HL-60 (cell line): ENCODE results near the gene TMEM134.
"Not testable (repeated sequence)": the region's sequence is repeated elsewhere in the genome, so short reads cannot be mapped to it uniquely, and the experiment has no call there.

Experiments
- DNase-seq, 2 experiments: peaks; one replicate each; pipeline ENCODE4 v3.0.0-alpha.2; 2010 to 2020; ENCODE audit warnings: low read depth in 1 of 2, low spot score in 1 of 2
- H3K27ac ChIP-seq: fragments of 250-450 bp; sonication (Bioruptor Pico); replicated peaks from 2 replicates; pipeline ENCODE4 v1.5.1; 2020; ENCODE audit warnings: mild to moderate bottlenecking, moderate library complexity
- H3K27me3 ChIP-seq: fragments of 250-450 bp; sonication (Bioruptor Pico); 2 replicates; pipeline ENCODE4 v1.5.1; 2021; ENCODE audit warnings: mild to moderate bottlenecking, moderate library complexity; ENCODE audit not compliant: insufficient read depth, poor library complexity, severe bottlenecking
- H3K4me3 ChIP-seq: replicated peaks from 2 replicates; pipeline ENCODE4 v1.5.1; 2011; ENCODE audit warnings: mild to moderate bottlenecking, control low read depth, low read length; ENCODE audit not compliant: insufficient read depth
- CTCF ChIP-seq: IDR thresholded peaks from one replicate; pipeline ENCODE4 v1.5.1; 2011; ENCODE audit warnings: low read length, control low read depth, inconsistent platforms; ENCODE audit not compliant: insufficient read depth
- GABPA ChIP-seq: IDR thresholded peaks from 2 replicates; pipeline ENCODE4 v1.6.1; 2012; ENCODE audit warnings: low read depth
- POLR2AphosphoS5 ChIP-seq: IDR thresholded peaks from 2 replicates; pipeline ENCODE4 v1.6.1; 2012; ENCODE audit warnings: low read depth
- REST ChIP-seq: IDR thresholded peaks from 2 replicates; pipeline ENCODE4 v1.6.1; 2012; ENCODE audit warnings: low read depth; ENCODE audit not compliant: insufficient replicate concordance
- SPI1 ChIP-seq: IDR thresholded peaks from 2 replicates; pipeline ENCODE4 v1.6.1; 2012; ENCODE audit warnings: low read depth, mild to moderate bottlenecking, borderline replicate concordance

TMEM134 gene

GRCh38 chr11:67468056-67468455 lies 995 bp downstream of the TMEM134 start:
- Histone ChIP-seq H3K27ac (no peak overlapping the region), H3K4me3 (peak overlapping the region; percentile 65), H3K27me3 (no peaks in the 10 kb centered on the region)
- TF ChIP-seq CTCF, result no peak
- no peak for TF ChIP-seq POLR2AphosphoS5
- TF ChIP-seq REST, result no peak
- no peak for TF ChIP-seq SPI1
- TF ChIP-seq GABPA, result no peak
- DNase-seq, result no peak

GRCh38 chr11:67466962-67467771 lies 1.9 kb downstream of the TMEM134 start:
- Histone ChIP-seq H3K4me3 (no peak overlapping the region), H3K27ac (no peak overlapping the region), H3K27me3 (no peaks in the 10 kb centered on the region)
- no peak for DNase-seq
- no peak for TF ChIP-seq GABPA
- TF ChIP-seq SPI1, result no peak
- no peak for TF ChIP-seq POLR2AphosphoS5
- TF ChIP-seq REST, result no peak
- no peak for TF ChIP-seq CTCF

GRCh38 chr11:67466367-67466766 lies 2.7 kb downstream of the TMEM134 start:
- H3K27me3 ChIP-seq, result no peaks in the 10 kb centered on the region
- no peak for TF ChIP-seq REST
- no peak for TF ChIP-seq SPI1
- no peak for TF ChIP-seq GABPA
- no peak for TF ChIP-seq CTCF
- TF ChIP-seq POLR2AphosphoS5, result no peak
- no peak overlapping the region for H3K4me3 ChIP-seq
- no peak for DNase-seq
- H3K27ac ChIP-seq, result no peak overlapping the region

- not testable (repeated sequence) for H3K27ac ChIP-seq, DNase-seq, H3K27me3 ChIP-seq
- peak overlapping the region; percentile 89 for H3K4me3 ChIP-seq
These were observed 3.5 kb downstream of the TMEM134 start for GRCh38 chr11:67465530-67465929.
